Activated naive CD4-positive, alpha-beta T cell treated with anti-CD3 and anti-CD28 coated beads, Interleukin-2, amount 50 U/mL, for 72 hours (primary cell): ENCODE measurements around the gene OSMR. TPM values are rescaled to one million over a fixed set of nuclear protein-coding genes. Genes with fewer than 3 reads are reported as not detected.

Source experiments
- total RNA-seq, 2 donors: library from RNA; stranded (reverse); gene quantifications; one replicate each; pipeline ENCODE4 v1.2.3, GENCODE V29; 2022

Gene OSMR
- total RNA-seq, 2 donors from 2014 or later = 0.39 TPM; not detected in 1

Other genes with a start within 250 kb of the OSMR start
- 10 to 100 TPM; 32.8 to 50.2 TPM for gene RICTOR, start 228.4 kb downstream of the OSMR start, total RNA-seq